ENCODE results near the gene THBS1.

DNA sequence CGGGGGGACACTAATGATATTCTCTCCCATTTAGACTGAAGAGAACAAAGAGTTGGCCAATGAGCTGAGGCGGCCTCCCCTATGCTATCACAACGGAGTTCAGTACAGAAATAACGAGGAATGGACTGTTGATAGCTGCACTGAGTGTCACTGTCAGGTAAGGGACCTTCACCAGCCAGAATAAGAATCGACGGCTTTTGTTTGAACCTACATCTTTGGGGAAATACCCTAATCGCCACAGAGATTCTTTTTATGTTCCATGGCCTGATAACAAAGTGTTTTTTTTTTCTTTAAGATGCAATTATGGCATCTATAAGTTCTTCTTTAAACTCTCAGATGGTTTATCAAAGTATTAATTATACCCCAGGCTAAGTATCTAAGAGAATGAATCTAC is 3.4 kb downstream of the THBS1 start:
- TF ChIP-seq, protein P1, sequence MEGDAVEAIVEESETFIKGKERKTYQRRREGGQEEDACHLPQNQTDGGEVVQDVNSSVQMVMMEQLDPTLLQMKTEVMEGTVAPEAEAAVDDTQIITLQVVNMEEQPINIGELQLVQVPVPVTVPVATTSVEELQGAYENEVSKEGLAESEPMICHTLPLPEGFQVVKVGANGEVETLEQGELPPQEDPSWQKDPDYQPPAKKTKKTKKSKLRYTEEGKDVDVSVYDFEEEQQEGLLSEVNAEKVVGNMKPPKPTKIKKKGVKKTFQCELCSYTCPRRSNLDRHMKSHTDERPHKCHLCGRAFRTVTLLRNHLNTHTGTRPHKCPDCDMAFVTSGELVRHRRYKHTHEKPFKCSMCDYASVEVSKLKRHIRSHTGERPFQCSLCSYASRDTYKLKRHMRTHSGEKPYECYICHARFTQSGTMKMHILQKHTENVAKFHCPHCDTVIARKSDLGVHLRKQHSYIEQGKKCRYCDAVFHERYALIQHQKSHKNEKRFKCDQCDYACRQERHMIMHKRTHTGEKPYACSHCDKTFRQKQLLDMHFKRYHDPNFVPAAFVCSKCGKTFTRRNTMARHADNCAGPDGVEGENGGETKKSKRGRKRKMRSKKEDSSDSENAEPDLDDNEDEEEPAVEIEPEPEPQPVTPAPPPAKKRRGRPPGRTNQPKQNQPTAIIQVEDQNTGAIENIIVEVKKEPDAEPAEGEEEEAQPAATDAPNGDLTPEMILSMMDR (IDR thresholded peaks at IDR 0.05), result no peak
- TF ChIP-seq EP300 (IDR thresholded peaks at IDR 0.05), result no peak

All from suprapubic skin (tissue), 3 donors.